Neural crest cell (in vitro differentiated cells): ENCODE measurements around the gene MYOM1. TPM values are rescaled to one million over a fixed set of nuclear protein-coding genes. Genes with fewer than 3 reads are reported as not detected.

Source experiments
- DNase-seq: peaks from one replicate; pipeline ENCODE4 v3.0.0; 2021; ENCODE audit warnings: low read depth, mixed read lengths, low spot score
- H3K27ac Mint-ChIP-seq: one replicate; pipeline ENCODE4 v1.8.0; 2021; ENCODE audit warnings: mild to moderate bottlenecking, mixed read lengths; ENCODE audit not compliant: unreplicated experiment
- H3K27me3 Mint-ChIP-seq: 2 replicates; pipeline ENCODE4 v1.8.0; 2021; ENCODE audit warnings: low read depth, mild to moderate bottlenecking, mixed read lengths
- H3K36me3 Mint-ChIP-seq: 2 replicates; pipeline ENCODE4 v1.8.0; 2021; ENCODE audit warnings: low read depth, mild to moderate bottlenecking, mixed read lengths
- H3K4me1 Mint-ChIP-seq: 2 replicates; pipeline ENCODE4 v1.8.0; 2021; ENCODE audit warnings: mixed read lengths
- H3K4me3 Mint-ChIP-seq: one replicate; pipeline ENCODE4 v1.8.0; 2021; ENCODE audit warnings: mild to moderate bottlenecking, mixed read lengths
- H3K9me3 Mint-ChIP-seq: 2 replicates; pipeline ENCODE4 v1.8.0; 2021; ENCODE audit warnings: mixed read lengths
- total RNA-seq: library from RNA; stranded (reverse); gene quantifications from 2 replicates; pipeline ENCODE4 v1.2.1, GENCODE V29; 2021
- TF ChIP-seq, protein P1 (sequence below): fragments of 200-600 bp; sonication (generic); conservative IDR thresholded peaks from 2 replicates; pipeline ENCODE4 v1.5.0; 2021; ENCODE audit warnings: antibody characterized with exemption, mild to moderate bottlenecking

The MYOM1 gene
- total RNA-seq, 1 donor from 2014 or later: 0.89 TPM

DNA sequence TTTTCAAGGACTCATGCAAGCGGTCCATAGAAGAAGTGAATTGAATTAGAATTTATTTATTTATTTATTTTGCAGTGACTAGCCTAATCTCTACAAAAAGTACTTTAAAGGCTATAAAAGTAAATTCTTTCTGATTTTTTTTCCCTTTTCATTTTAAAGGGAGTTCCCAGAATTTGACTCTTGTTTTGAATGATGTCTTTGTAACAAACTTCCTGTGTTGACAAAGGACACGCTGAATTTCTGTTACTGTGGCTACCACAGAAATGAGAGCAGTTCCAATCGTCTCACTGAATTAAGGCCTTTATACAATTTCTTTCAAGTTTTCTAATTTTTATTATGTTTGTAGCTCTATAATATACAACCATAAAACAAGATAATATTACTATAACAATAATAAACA lies 160.5 kb downstream of the MYOM1 start:
- H3K4me3 Mint-ChIP-seq: no peak overlapping the region
- no peak overlapping the region for H3K27ac Mint-ChIP-seq
- no peak for DNase-seq
- no peaks in the 10 kb centered on the region for H3K27me3 Mint-ChIP-seq
- peaks cover 43% of the 10 kb centered on the region for H3K4me1 Mint-ChIP-seq
- H3K36me3 Mint-ChIP-seq: peaks cover 2% of the 10 kb centered on the region
- TF ChIP-seq, protein P1, sequence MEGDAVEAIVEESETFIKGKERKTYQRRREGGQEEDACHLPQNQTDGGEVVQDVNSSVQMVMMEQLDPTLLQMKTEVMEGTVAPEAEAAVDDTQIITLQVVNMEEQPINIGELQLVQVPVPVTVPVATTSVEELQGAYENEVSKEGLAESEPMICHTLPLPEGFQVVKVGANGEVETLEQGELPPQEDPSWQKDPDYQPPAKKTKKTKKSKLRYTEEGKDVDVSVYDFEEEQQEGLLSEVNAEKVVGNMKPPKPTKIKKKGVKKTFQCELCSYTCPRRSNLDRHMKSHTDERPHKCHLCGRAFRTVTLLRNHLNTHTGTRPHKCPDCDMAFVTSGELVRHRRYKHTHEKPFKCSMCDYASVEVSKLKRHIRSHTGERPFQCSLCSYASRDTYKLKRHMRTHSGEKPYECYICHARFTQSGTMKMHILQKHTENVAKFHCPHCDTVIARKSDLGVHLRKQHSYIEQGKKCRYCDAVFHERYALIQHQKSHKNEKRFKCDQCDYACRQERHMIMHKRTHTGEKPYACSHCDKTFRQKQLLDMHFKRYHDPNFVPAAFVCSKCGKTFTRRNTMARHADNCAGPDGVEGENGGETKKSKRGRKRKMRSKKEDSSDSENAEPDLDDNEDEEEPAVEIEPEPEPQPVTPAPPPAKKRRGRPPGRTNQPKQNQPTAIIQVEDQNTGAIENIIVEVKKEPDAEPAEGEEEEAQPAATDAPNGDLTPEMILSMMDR: no peak
- peaks cover 2% of the 10 kb centered on the region for H3K9me3 Mint-ChIP-seq

DNA sequence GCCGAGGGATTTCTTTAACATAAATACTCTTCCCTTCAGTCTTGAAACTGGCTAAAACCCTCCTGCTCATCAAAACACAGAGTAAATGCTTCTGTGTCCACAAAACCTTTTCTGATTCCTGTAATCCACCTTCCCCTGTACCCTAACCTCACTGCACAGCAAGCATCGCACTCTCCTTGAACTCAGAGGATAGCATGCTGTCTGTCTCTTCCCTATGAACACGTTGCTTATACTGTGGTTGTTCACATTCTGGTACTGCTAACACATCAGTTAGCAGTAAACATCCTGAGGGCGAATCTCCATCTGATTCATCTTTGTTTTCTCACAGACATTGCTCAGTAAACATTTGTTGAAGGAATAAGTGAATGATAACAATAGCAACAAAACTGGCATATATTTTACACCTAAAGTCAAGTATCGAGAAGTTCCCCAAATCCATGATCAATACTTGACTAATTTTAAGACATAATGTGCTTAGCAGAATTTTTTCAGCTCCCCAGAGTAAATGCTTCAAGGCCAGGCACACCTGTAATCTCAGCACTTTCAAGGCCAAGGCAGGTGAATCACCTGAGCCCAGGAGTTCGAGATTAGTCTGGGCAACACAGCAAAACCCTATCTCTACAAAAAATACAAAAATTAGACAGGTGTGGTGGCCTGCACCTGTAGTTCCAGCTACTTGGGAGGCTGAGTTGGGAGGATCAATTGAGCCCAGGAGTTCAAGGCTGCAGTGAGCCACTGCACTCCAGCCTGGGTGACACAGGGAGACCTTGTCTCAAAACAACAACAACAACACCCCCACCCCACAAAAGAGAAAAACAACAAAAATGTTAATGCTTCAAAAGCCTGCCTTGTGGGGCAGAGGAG lies 161.2 kb downstream of the MYOM1 start:
- TF ChIP-seq, protein P1: no peak
- Mint-ChIP-seq H3K27ac (peak overlapping the region; percentile 37), H3K4me1 (peaks cover 43% of the 10 kb centered on the region), H3K9me3 (peaks cover 5% of the 10 kb centered on the region), H3K36me3 (peaks cover 5% of the 10 kb centered on the region), H3K27me3 (no peaks in the 10 kb centered on the region), H3K4me3 (no peak overlapping the region)
- DNase-seq: no peak

DNA sequence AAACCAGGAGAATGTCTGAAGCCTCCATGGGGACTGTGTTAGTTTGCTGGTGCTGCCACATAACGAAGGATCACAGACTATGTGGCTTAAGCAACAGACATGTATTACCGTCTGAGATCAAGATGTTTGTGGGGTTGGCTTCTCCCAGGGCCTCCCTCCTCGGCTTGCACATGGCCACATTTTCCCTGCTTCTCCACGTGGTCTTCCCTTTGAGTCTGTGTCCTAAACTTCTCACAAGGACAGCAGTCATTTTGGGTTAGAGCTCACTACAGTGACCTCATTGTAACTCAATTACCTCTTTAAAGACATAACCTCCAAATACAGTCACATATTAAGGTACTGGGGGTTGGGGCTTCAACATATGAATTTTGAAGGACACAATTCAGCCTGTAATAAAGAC lies 162.2 kb downstream of the MYOM1 start:
- no peak overlapping the region for H3K27ac Mint-ChIP-seq
- TF ChIP-seq, protein P1: no peak
- no peak overlapping the region for H3K4me3 Mint-ChIP-seq
- peaks cover 9% of the 10 kb centered on the region for H3K36me3 Mint-ChIP-seq
- no peaks in the 10 kb centered on the region for H3K27me3 Mint-ChIP-seq
- peaks cover 11% of the 10 kb centered on the region for H3K9me3 Mint-ChIP-seq
- peaks cover 36% of the 10 kb centered on the region for H3K4me1 Mint-ChIP-seq
- no peak for DNase-seq

DNA sequence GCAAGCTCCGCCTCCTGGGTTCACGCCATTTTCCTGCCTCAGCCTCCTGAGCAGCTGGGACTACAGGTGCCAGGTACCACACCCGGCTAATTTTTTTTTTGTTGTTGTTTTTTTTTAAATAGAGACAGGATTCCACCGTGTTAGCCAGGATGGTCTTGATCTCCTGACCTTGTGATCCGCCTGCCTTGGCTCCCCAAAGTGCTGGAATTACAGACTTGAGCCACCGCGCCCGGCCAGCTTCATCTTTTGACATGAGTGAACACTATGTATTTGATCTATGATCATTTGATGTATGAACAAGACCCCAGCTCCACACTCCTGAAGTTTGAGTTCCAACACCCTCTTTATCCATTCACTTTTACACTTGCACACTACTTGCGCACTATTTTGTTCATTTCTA lies 163.5 kb downstream of the MYOM1 start:
- peaks cover 9% of the 10 kb centered on the region for H3K36me3 Mint-ChIP-seq
- H3K27ac Mint-ChIP-seq: no peak overlapping the region
- peaks cover 34% of the 10 kb centered on the region for H3K4me1 Mint-ChIP-seq
- TF ChIP-seq, protein P1: no peak
- no peaks in the 10 kb centered on the region for H3K27me3 Mint-ChIP-seq
- peaks cover 11% of the 10 kb centered on the region for H3K9me3 Mint-ChIP-seq
- no peak for DNase-seq
- no peak overlapping the region for H3K4me3 Mint-ChIP-seq

DNA sequence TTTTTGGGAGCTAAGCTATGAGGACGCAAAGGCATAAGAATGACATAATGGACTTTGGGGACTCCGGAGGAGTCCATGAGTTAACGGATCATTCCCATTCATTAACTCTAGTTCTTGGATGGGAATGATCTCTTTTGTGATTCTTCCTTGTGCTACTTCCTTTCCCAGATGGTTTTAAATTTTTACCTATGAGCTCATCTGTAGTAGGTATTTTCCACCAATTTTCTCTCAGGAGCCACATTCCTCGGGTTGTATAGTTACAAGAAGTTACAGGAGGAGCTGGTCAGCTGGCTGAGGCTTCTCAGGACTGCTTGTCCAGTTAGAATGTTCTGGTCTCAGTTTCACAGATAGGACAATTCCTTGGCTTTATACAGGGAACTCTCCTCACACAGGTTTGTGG lies 164.0 kb downstream of the MYOM1 start:
- peaks cover 9% of the 10 kb centered on the region for H3K36me3 Mint-ChIP-seq
- H3K4me1 Mint-ChIP-seq: peaks cover 30% of the 10 kb centered on the region
- peaks cover 11% of the 10 kb centered on the region for H3K9me3 Mint-ChIP-seq
- no peak overlapping the region for H3K27ac Mint-ChIP-seq
- H3K4me3 Mint-ChIP-seq: no peak overlapping the region
- no peak for DNase-seq
- TF ChIP-seq, protein P1: no peak
- H3K27me3 Mint-ChIP-seq: no peaks in the 10 kb centered on the region
